ENCODE measurements around the gene TIA1.

The TIA1 gene

GRCh38 chr2:70203086-70203485, 45.3 kb downstream of the TIA1 start:
- no peaks in the 10 kb centered on the region for H3K36me3 ChIP-seq (ENCODE audit: control insufficient read depth, insufficient read depth, low read length)
- H3K4me2 ChIP-seq (ENCODE audit: low read length) = no peak overlapping the region
- H3K27me3 ChIP-seq (ENCODE audit: control insufficient read depth, insufficient read depth, low read length) = no peaks in the 10 kb centered on the region
- H3K9ac ChIP-seq = no peak overlapping the region
- H3K9me3 ChIP-seq (ENCODE audit: control insufficient read depth, low read length) = no peaks in the 10 kb centered on the region
- H3K79me2 ChIP-seq = no peaks in the 10 kb centered on the region
- no peak overlapping the region for H3K4me3 ChIP-seq (ENCODE audit: low read depth, low read length)
- H3K27ac ChIP-seq = no peak overlapping the region
- H2AFZ ChIP-seq = no peak overlapping the region
- TF ChIP-seq CTCF (IDR thresholded peaks at IDR 0.05) = no peak
- H3K4me1 ChIP-seq = no peaks in the 10 kb centered on the region

- H3K9ac ChIP-seq = no peak overlapping the region
- no peak for TF ChIP-seq CTCF (IDR thresholded peaks at IDR 0.05)
- no peaks in the 10 kb centered on the region for H3K79me2 ChIP-seq
- no peak overlapping the region for H3K4me3 ChIP-seq (ENCODE audit: low read depth, low read length)
- no peak overlapping the region for H3K27ac ChIP-seq
- no peaks in the 10 kb centered on the region for H3K4me1 ChIP-seq
- H3K27me3 ChIP-seq (ENCODE audit: control insufficient read depth, insufficient read depth, low read length) = no peaks in the 10 kb centered on the region
- H2AFZ ChIP-seq = no peak overlapping the region
- no peaks in the 10 kb centered on the region for H3K9me3 ChIP-seq (ENCODE audit: control insufficient read depth, low read length)
- H3K36me3 ChIP-seq (ENCODE audit: control insufficient read depth, insufficient read depth, low read length) = no peaks in the 10 kb centered on the region
- H3K4me2 ChIP-seq (ENCODE audit: low read length) = no peak overlapping the region
Observed at GRCh38 chr2:70202236-70202806, 46.1 kb downstream of the TIA1 start.

DNA sequence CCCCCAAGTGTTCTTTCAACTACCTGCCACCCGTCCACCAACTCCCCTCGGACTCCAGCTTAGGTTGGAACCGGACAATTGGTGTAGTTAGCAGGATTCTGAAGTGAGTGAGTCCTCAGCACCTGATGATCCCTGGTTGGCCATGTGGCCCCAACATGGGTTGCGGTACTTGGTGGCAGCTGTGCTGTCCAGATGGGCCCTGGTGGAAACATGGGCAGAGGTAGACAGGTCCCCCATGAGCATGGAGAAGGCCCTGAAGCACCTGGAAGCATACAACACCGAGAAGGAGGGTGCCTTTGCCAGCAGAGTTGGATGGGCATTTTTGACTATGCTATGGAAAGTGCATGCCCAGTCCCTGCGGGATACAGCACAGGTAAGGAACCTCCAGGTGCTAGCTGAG, 46.6 kb downstream of the TIA1 start:
- Histone ChIP-seq H3K27me3 (ENCODE audit: control insufficient read depth, insufficient read depth, low read length) (no peaks in the 10 kb centered on the region), H3K27ac (no peak overlapping the region), H3K4me3 (ENCODE audit: low read depth, low read length) (no peak overlapping the region), H3K36me3 (ENCODE audit: control insufficient read depth, insufficient read depth, low read length) (no peaks in the 10 kb centered on the region), H3K4me2 (ENCODE audit: low read length) (no peak overlapping the region), H3K4me1 (no peaks in the 10 kb centered on the region), H3K79me2 (no peaks in the 10 kb centered on the region), H2AFZ (no peak overlapping the region), H3K9me3 (ENCODE audit: control insufficient read depth, low read length) (no peaks in the 10 kb centered on the region), H3K9ac (no peak overlapping the region)
- no peak for TF ChIP-seq CTCF (IDR thresholded peaks at IDR 0.05)

- H3K79me2 ChIP-seq = no peaks in the 10 kb centered on the region
- H3K9ac ChIP-seq = no peak overlapping the region
- no peak for TF ChIP-seq CTCF (IDR thresholded peaks at IDR 0.05)
- no peak overlapping the region for H3K27ac ChIP-seq
- H3K27me3 ChIP-seq (ENCODE audit: control insufficient read depth, insufficient read depth, low read length) = no peaks in the 10 kb centered on the region
- H3K9me3 ChIP-seq (ENCODE audit: control insufficient read depth, low read length) = no peaks in the 10 kb centered on the region
- no peak overlapping the region for H3K4me3 ChIP-seq (ENCODE audit: low read depth, low read length)
- no peaks in the 10 kb centered on the region for H3K4me1 ChIP-seq
- H3K36me3 ChIP-seq (ENCODE audit: control insufficient read depth, insufficient read depth, low read length) = no peaks in the 10 kb centered on the region
- H3K4me2 ChIP-seq (ENCODE audit: low read length) = no peak overlapping the region
- no peak overlapping the region for H2AFZ ChIP-seq
Observed at GRCh38 chr2:70201225-70201768, 47.1 kb downstream of the TIA1 start.

- Histone ChIP-seq H3K4me2 (ENCODE audit: low read length) (no peak overlapping the region), H3K4me3 (ENCODE audit: low read depth, low read length) (no peak overlapping the region), H3K27me3 (ENCODE audit: control insufficient read depth, insufficient read depth, low read length) (no peaks in the 10 kb centered on the region), H3K9ac (no peak overlapping the region), H3K4me1 (no peaks in the 10 kb centered on the region), H3K27ac (no peak overlapping the region), H3K9me3 (ENCODE audit: control insufficient read depth, low read length) (no peaks in the 10 kb centered on the region), H2AFZ (no peak overlapping the region), H3K36me3 (ENCODE audit: control insufficient read depth, insufficient read depth, low read length) (no peaks in the 10 kb centered on the region), H3K79me2 (no peaks in the 10 kb centered on the region)
- no peak for TF ChIP-seq CTCF (IDR thresholded peaks at IDR 0.05)
Observed at GRCh38 chr2:70199320-70199864, 49.0 kb downstream of the TIA1 start.

All from parathyroid adenoma (tissue), 2 donors.